H1 (cell line): Measurements from ENCODE around the gene LRRTM2. TPM values are rescaled to one million over a fixed set of nuclear protein-coding genes. Genes with fewer than 3 reads are reported as not detected.

Experiments
- CTCF ChIA-PET: fragments of 300-600 bp; sonication (Branson Sonifier 250); formaldehyde crosslinking; loops from one replicate; lab custom pipeline; 2021; ENCODE audit not compliant: partially characterized antibody; lab: Charles Lee
- POLR2A ChIA-PET: fragments of 300-600 bp; sonication (Branson Sonifier 250); formaldehyde crosslinking; loops from one replicate; lab custom pipeline; 2021; ENCODE audit warnings: inconsistent platforms; ENCODE audit not compliant: partially characterized antibody; lab: Charles Lee
- DNase-seq, 2 experiments: peaks; one replicate each; pipeline versions ENCODE4 v3.0.0 to v3.0.0-alpha.2; 2010 to 2022; ENCODE audit warnings: low spot score in 2 of 2, low read depth in 1 of 2, mixed read lengths in 1 of 2
- FAIRE-seq: peaks from 2 replicates; lab custom pipeline; 2011; peaks lifted over from hg19 to GRCh38; lab: Jason Lieb, UNC
- H2AFZ ChIP-seq: 2 replicates; pipeline ENCODE4 v1.8.1; 2012; ENCODE audit warnings: low read length, inconsistent platforms
- H2AK5ac ChIP-seq: 2 replicates; pipeline ENCODE4 v1.6.1; 2013; ENCODE audit warnings: low read depth, low read length
- H2BK120ac ChIP-seq: replicated peaks from 2 replicates; pipeline ENCODE3; 2013; ENCODE audit warnings: low read depth, low read length, inconsistent platforms
- H2BK12ac ChIP-seq: 2 replicates; pipeline ENCODE4 v1.6.1; 2013; ENCODE audit warnings: low read depth, low read length
- H2BK15ac ChIP-seq: 2 replicates; pipeline ENCODE4 v1.6.1; 2013; ENCODE audit warnings: low read length
- H2BK20ac ChIP-seq: 2 replicates; pipeline ENCODE4 v1.6.1; 2013; ENCODE audit warnings: low read length
- H2BK5ac ChIP-seq: 2 replicates; pipeline ENCODE4 v1.6.1; 2013; ENCODE audit warnings: low read depth, low read length
- H3K14ac ChIP-seq: 2 replicates; pipeline ENCODE4 v1.6.1; 2013; ENCODE audit warnings: inconsistent platforms; ENCODE audit not compliant: insufficient read length
- H3K18ac ChIP-seq: 2 replicates; pipeline ENCODE4 v1.6.1; 2013; ENCODE audit warnings: low read length; ENCODE audit errors: extremely low read depth
- H3K23ac ChIP-seq: 2 replicates; pipeline ENCODE4 v1.6.1; 2013; ENCODE audit warnings: inconsistent platforms; ENCODE audit not compliant: insufficient read length
- H3K23me2 ChIP-seq: 2 replicates; pipeline ENCODE4 v1.6.1; 2013; ENCODE audit warnings: low read depth, low read length
- H3K27ac ChIP-seq: 2 replicates; pipeline ENCODE4 v1.6.1; 2011; ENCODE audit warnings: low read depth, low read length, inconsistent platforms
- H3K27me3 ChIP-seq, 4 experiments: replicated peaks in 1 of 4; 1 replicate in 1 of 4; 2 replicates in 3 of 4; pipeline versions ENCODE4 v1.6.1 to v1.8.1; 2011 to 2013; ENCODE audit warnings: low read length in 3 of 4, mild to moderate bottlenecking in 3 of 4, inconsistent platforms in 2 of 4, mixed read lengths in 2 of 4, moderate library complexity in 1 of 4; ENCODE audit not compliant: control insufficient read depth in 3 of 4, insufficient read depth in 3 of 4; ENCODE audit errors: extremely low read depth in 1 of 4
- H3K36me3 ChIP-seq, 4 experiments: 2 replicates each; pipeline versions ENCODE4 v1.6.1 to v1.8.1; 2011 to 2013; ENCODE audit warnings: mild to moderate bottlenecking in 4 of 4, low read length in 3 of 4, moderate library complexity in 2 of 4, control low read depth in 1 of 4, inconsistent platforms in 1 of 4; ENCODE audit not compliant: insufficient read depth in 4 of 4, control insufficient read depth in 2 of 4
- H3K4ac ChIP-seq: replicated peaks from 2 replicates; pipeline ENCODE3; 2013; ENCODE audit warnings: low read length, low read depth, mixed read lengths, inconsistent platforms; ENCODE audit not compliant: insufficient read length
- H3K4me1 ChIP-seq, 4 experiments: replicated peaks in 1 of 4; 1 replicate in 1 of 4; 2 replicates in 3 of 4; pipeline versions ENCODE4 v1.6.1 to v1.8.1; 2011 to 2013; ENCODE audit warnings: low read length in 3 of 4, inconsistent platforms in 2 of 4, mixed read lengths in 1 of 4; ENCODE audit not compliant: insufficient read depth in 4 of 4, control insufficient read depth in 3 of 4
- H3K4me2 ChIP-seq, 2 experiments: 2 replicates each; pipeline versions ENCODE4 v1.6.1 to v1.8.1; 2011 to 2013; ENCODE audit warnings: low read depth in 2 of 2, low read length in 2 of 2, control low read depth in 1 of 2, inconsistent platforms in 1 of 2, mild to moderate bottlenecking in 1 of 2; ENCODE audit not compliant: insufficient read depth in 1 of 2
- H3K4me3 ChIP-seq, 4 experiments: fragments of 200-600, 300-600 bp in 1 of 4; sonication (generic), shearing (Covaris generic), sonication (Bioruptor Twin) in 1 of 4; 2 replicates each; pipeline versions ENCODE4 v1.5.1 to v1.8.1; 2011 to 2016; ENCODE audit warnings: low read length in 4 of 4, low read depth in 3 of 4, control low read depth in 2 of 4, inconsistent platforms in 2 of 4, mild to moderate bottlenecking in 2 of 4, mixed read lengths in 1 of 4, moderate library complexity in 1 of 4; ENCODE audit not compliant: insufficient read depth in 2 of 4; ENCODE audit errors: extremely low read depth in 1 of 4
- H3K56ac ChIP-seq: replicated peaks from 2 replicates; pipeline ENCODE3; 2013; ENCODE audit warnings: low read depth, mild to moderate bottlenecking, mixed read lengths, low read length, inconsistent platforms; ENCODE audit not compliant: insufficient read length
- H3K79me1 ChIP-seq: 2 replicates; pipeline ENCODE4 v1.6.1; 2013; ENCODE audit warnings: low read depth, low read length, control low read depth
- H3K79me2 ChIP-seq, 2 experiments: 2 replicates each; pipeline versions ENCODE4 v1.6.1 to v1.8.1; 2012 to 2013; ENCODE audit warnings: low read length in 2 of 2, mild to moderate bottlenecking in 2 of 2, inconsistent platforms in 1 of 2; ENCODE audit not compliant: insufficient read depth in 2 of 2, control insufficient read depth in 1 of 2
- H3K9ac ChIP-seq, 4 experiments: replicated peaks in 1 of 4; 1 replicate in 1 of 4; 2 replicates in 3 of 4; pipeline versions ENCODE4 v1.6.1 to v1.8.1; 2011 to 2013; ENCODE audit warnings: low read depth in 3 of 4, low read length in 3 of 4, control low read depth in 2 of 4, mild to moderate bottlenecking in 2 of 4, moderate library complexity in 2 of 4, inconsistent platforms in 1 of 4; ENCODE audit errors: extremely low read depth in 1 of 4
- H3K9me3 ChIP-seq, 2 experiments: 2 replicates each; pipeline versions ENCODE4 v1.6.1 to v1.8.1; 2012 to 2013; ENCODE audit warnings: mild to moderate bottlenecking in 2 of 2, moderate library complexity in 2 of 2, control low read depth in 1 of 2, inconsistent platforms in 1 of 2, low read depth in 1 of 2, low read length in 1 of 2, mixed read lengths in 1 of 2; ENCODE audit not compliant: insufficient read depth in 2 of 2
- H4K20me1 ChIP-seq, 2 experiments: replicated peaks in 1 of 2; 2 replicates each; pipeline versions ENCODE3 to v1.8.1; 2011 to 2013; ENCODE audit warnings: inconsistent platforms in 2 of 2, low read length in 2 of 2, mild to moderate bottlenecking in 1 of 2; ENCODE audit not compliant: insufficient read depth in 2 of 2, control insufficient read depth in 1 of 2
- H4K5ac ChIP-seq: 2 replicates; pipeline ENCODE4 v1.6.1; 2013; ENCODE audit warnings: low read length, low read depth, mixed read lengths, inconsistent platforms; ENCODE audit not compliant: insufficient read length
- H4K8ac ChIP-seq: 2 replicates; pipeline ENCODE4 v1.8.0; 2013; ENCODE audit warnings: mild to moderate bottlenecking, moderate library complexity, low read length, inconsistent platforms; ENCODE audit not compliant: insufficient read depth; ENCODE audit errors: extremely low read depth
- H4K91ac ChIP-seq: replicated peaks from 2 replicates; pipeline ENCODE3; 2013; ENCODE audit warnings: low read length, mixed read lengths, inconsistent platforms; ENCODE audit not compliant: insufficient read length
- ASH2L ChIP-seq: fragments of 200-600, 300-600 bp; sonication (generic); IDR thresholded peaks from one replicate; pipeline ENCODE4 v1.7.1; 2017; ENCODE audit warnings: low read length
- BRCA1 ChIP-seq: IDR thresholded peaks from 2 replicates; pipeline ENCODE4 v1.6.1; 2012; ENCODE audit warnings: low read depth, low read length, improper control_type of control experiment
- EP300 ChIP-seq, 2 experiments: IDR thresholded peaks; 1 replicate in 1 of 2; 2 replicates in 1 of 2; pipeline ENCODE4 v1.6.1; 2011 to 2012; ENCODE audit warnings: low read depth in 2 of 2, low read length in 2 of 2, mild to moderate bottlenecking in 2 of 2, borderline replicate concordance in 1 of 2, inconsistent platforms in 1 of 2, moderate library complexity in 1 of 2
- KDM4A ChIP-seq: IDR thresholded peaks from one replicate; pipeline ENCODE4 v1.7.1; 2012; ENCODE audit warnings: low read depth, mild to moderate bottlenecking, moderate library complexity, low read length, inconsistent platforms; ENCODE audit not compliant: severe bottlenecking
- NANOG ChIP-seq: IDR thresholded peaks from 2 replicates; pipeline ENCODE4 v1.6.1; 2011; ENCODE audit warnings: low read length, low read depth, mild to moderate bottlenecking, inconsistent platforms; ENCODE audit not compliant: insufficient read depth, poor library complexity, severe bottlenecking
- RAD21 ChIP-seq, 2 experiments: IDR thresholded peaks in 1 of 2; conservative IDR thresholded peaks in 1 of 2; 2 replicates each; pipeline ENCODE4 v1.6.1; 2011; ENCODE audit warnings: low read depth in 2 of 2, low read length in 2 of 2, improper control_type of control experiment in 1 of 2, inconsistent platforms in 1 of 2, mild to moderate bottlenecking in 1 of 2, moderate library complexity in 1 of 2
- RBBP5 ChIP-seq: IDR thresholded peaks from 2 replicates; pipeline ENCODE4 v1.7.1; 2012; ENCODE audit warnings: low read depth, mild to moderate bottlenecking, inconsistent platforms, low read length, moderate library complexity, borderline replicate concordance
- TEAD4 ChIP-seq: IDR thresholded peaks from 2 replicates; pipeline ENCODE4 v1.6.1; 2012; ENCODE audit warnings: low read depth, low read length, inconsistent platforms, mixed read lengths
- WGBS, 2 experiments: shearing (Covaris generic) in 1 of 2; methylation state at CpG; one replicate each; pipeline versions ENCODE4 v1.1.6 to v1.1.7; 2013 to 2015; ENCODE audit warnings: low lambda C conversion rate in 2 of 2, mixed read lengths in 2 of 2, inconsistent platforms in 1 of 2, low coverage in 1 of 2, missing lambda C conversion rate in 1 of 2; ENCODE audit not compliant: insufficient replicate concordance in 2 of 2, insufficient coverage in 1 of 2, insufficient read length in 1 of 2; ENCODE audit errors: extremely low coverage in 1 of 2, missing lambda C conversion rate in 1 of 2; 5-methylcytosine and 5-hydroxymethylcytosine counted together
- polyA plus RNA-seq, 7 experiments: library from polyadenylated mRNA; depleted of rRNA in 3 of 7; stranded (reverse) in 5 of 7; unstranded in 2 of 7; fragments of >200 nt in 5 of 7; fragments of 200-250 nt in 2 of 7; gene quantifications; 1 replicate in 5 of 7; 2 replicates in 1 of 7; 4 replicates in 1 of 7; pipeline versions ENCODE4 v1.2.1 to v1.2.3, GENCODE V29; 2011 to 2013; ENCODE audit warnings: missing spikeins in 2 of 7, mixed read lengths in 2 of 7
- total RNA-seq: library from RNA; stranded (reverse); fragmentation: NEBNext Ultra II Directional; extraction: Animal tissue kit (Norgen Biotek cat#: 25700); gene quantifications from 2 replicates; pipeline ENCODE4 v1.2.1, GENCODE V29; 2021

The LRRTM2 gene
- total and polyA plus RNA-seq, 2 of the 8 experiments (the other 6 are each of a cell fraction or from before 2014, with no cell fraction given), result not detected

GRCh38 chr5:138909734-138910133 is 34.6 kb upstream of the LRRTM2 start:
- Histone ChIP-seq H3K36me3 (peaks cover 0 to 29% (median 9%) of the 10 kb centered on the region in 4 experiments; a peak in 6 of 8 replicates), H3K4me3 (no peak overlapping the region), H3K4me2 (no peak overlapping the region), H3K9me3 (no peaks in the 10 kb centered on the region), H2AFZ (no peak overlapping the region), H2BK12ac (no peak overlapping the region), H3K4ac (no peak overlapping the region), H2BK5ac (no peak overlapping the region), H3K9ac (no peak overlapping the region), H3K4me1 (no peaks in the 10 kb centered on the region)
- POLR2A ChIA-PET, result no interaction called here
- no peak for TF ChIP-seq RAD21 (IDR thresholded peaks at IDR 0.05 in 1 of 2, conservative IDR thresholded peaks at IDR 0.05 in 1 of 2; ENCODE audit: low read depth in 2 of 2, low read length in 2 of 2)
- TF ChIP-seq RBBP5, result no peak
- TF ChIP-seq BRCA1, result no peak
- no peak for TF ChIP-seq NANOG
- TF ChIP-seq TEAD4, result no peak
- no peak for TF ChIP-seq EP300 (IDR thresholded peaks at IDR 0.05; ENCODE audit: borderline replicate concordance in 1 of 2, low read depth in 2 of 2, low read length in 2 of 2)
- TF ChIP-seq ASH2L, result no peak
- no peak for TF ChIP-seq KDM4A
- TF ChIP-seq, all 59 proteins: peak for 0
- Histone ChIP-seq H4K5ac (no peak overlapping the region), H4K91ac (no peak overlapping the region), H3K14ac (no peak overlapping the region), H4K8ac (no peak overlapping the region), H3K79me1 (no peaks in the 10 kb centered on the region), H3K23me2 (no peaks in the 10 kb centered on the region), H2AK5ac (no peak overlapping the region), H3K18ac (no peak overlapping the region), H2BK20ac (no peak overlapping the region), H4K20me1 (peaks cover 0 to 2% of the 10 kb centered on the region in 2 experiments), H3K23ac (no peak overlapping the region), H3K27me3 (no peaks in the 10 kb centered on the region), H2BK120ac (no peak overlapping the region), H3K79me2 (no peaks in the 10 kb centered on the region), H3K27ac (no peak overlapping the region), H3K56ac (no peak overlapping the region), H2BK15ac (no peak overlapping the region)
- 85% methylated on average over 2 of the region's 2 CpGs; no CpG with 5 or more reads in 1 of the 2 experiments for WGBS, 2 experiments
- FAIRE-seq (no peak), DNase-seq (no peak)
- CTCF ChIA-PET, result interaction anchor here (1.0 to 1.3 kb wide), 2 partner anchors 11 to 36 kb away, joined by 3 to 5 read pairs; no protein-coding TSS in a partner anchor
